Astrocyte of the spinal cord (primary cell): Measurements from ENCODE around the gene NR1I2.
A peak's percentile ranks its signal among the peaks of the same experiment; 100 is the strongest.

Experiments
- DNase-seq: peaks from one replicate; pipeline ENCODE4 v3.0.0; 2011; ENCODE audit warnings: low read depth, low spot score
- H3K4me3 ChIP-seq: 2 replicates; pipeline ENCODE4 v1.5.1; 2011; ENCODE audit warnings: low read depth, mild to moderate bottlenecking, low read length, moderate library complexity
- CTCF ChIP-seq: IDR thresholded peaks from 2 replicates; pipeline ENCODE4 v1.5.1; 2012; ENCODE audit warnings: low read depth, mild to moderate bottlenecking, low read length, inconsistent platforms
- in situ Hi-C: cut with HindIII; loops from 2 replicates; pipeline ENCODE4 v1.10.0; 2017; ENCODE audit warnings: low sequenced_read_pairs

NR1I2 gene

DNA sequence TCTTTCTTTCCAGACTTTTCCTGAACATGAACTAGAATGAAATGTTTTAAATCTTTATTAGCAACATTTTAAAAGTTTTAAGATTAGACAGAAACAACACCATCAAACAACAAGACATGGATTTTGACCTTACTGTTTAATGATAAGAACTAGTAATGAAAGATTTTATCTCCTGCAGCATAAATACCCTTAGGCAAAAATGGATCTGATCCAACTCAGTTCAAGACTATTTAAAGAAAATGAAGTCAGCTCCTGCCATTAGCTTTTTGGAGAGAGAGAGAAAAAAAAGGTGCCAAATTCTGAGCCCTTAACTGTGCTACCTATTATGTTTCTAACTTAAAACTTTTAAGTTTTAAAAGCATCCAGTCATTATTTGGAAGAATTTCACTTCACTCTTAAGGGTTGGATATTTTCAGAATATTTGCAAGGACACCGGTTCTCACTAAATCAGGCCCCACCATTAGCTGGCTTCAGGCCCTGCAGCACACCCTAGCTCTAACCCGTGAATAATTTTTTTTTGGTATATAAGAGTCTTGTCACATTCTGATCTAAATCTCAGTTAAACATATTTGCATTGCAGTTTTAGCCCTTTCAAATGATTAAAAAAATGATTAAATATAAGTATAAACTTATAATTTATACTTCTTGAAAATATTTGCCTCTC, 60.0 kb downstream of the NR1I2 start:
- DNase-seq: no peak
- in situ Hi-C loops: no loop called here
- no peak for TF ChIP-seq CTCF
- no peak overlapping the region for H3K4me3 ChIP-seq

GRCh38 chr3:119849126-119849525, 67.2 kb downstream of the NR1I2 start:
- H3K4me3 ChIP-seq: no peak overlapping the region
- in situ Hi-C loops: no loop called here
- TF ChIP-seq CTCF: no peak
- DNase-seq: no peak

DNA sequence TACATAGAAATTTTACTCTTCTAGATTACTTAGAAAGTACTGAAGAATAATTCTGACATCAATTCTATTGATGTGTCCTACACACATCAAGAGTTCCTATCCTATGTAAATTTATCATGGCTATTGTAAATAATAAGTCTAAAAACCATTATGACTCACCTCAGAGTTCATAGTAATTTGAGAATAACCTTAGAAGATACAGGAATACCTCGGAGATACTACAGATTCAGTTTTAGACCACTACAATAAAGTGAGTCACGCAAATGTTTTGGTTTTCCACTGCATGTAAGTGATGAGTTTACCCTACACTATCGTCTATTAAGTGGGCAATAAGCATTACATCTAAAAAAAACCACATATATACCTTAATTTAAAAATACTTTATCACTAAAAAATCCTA, 74.8 kb downstream of the NR1I2 start:
- H3K4me3 ChIP-seq: no peak overlapping the region
- TF ChIP-seq CTCF: no peak
- DNase-seq: peak; percentile 7
- in situ Hi-C loops: no loop called here

DNA sequence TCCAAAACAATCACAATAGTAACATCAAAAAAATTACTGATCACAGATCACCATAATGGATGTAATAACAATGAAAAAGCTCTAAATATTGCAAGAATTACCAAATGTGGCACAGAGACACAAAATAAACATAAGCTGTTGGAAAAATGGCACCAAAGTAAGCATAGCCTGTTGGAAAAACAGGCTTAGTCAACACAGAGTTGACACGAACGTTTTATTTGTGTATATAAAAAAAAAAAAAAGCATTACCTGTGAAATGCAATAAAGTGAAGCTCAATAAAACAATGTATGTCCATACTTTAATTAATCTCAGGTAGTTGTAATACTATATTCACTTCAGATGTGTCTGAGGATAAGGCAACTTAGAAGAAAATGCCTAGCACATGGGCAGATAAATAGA, 77.1 kb downstream of the NR1I2 start:
- in situ Hi-C loops: no loop called here

GRCh38 chr3:119859728-119860127, 77.8 kb downstream of the NR1I2 start:
- in situ Hi-C loops: no loop called here
- H3K4me3 ChIP-seq: no peak overlapping the region
- no peak for DNase-seq
- TF ChIP-seq CTCF: no peak

More for the DNA sequence above, 77.1 kb downstream of the NR1I2 start:
- no peak for DNase-seq
- no peak for TF ChIP-seq CTCF
- no peak overlapping the region for H3K4me3 ChIP-seq

- no peak for TF ChIP-seq CTCF
- no peak overlapping the region for H3K4me3 ChIP-seq
- no peak for DNase-seq
- in situ Hi-C loops: no loop called here
Measured at GRCh38 chr3:119861681-119862080, 79.8 kb downstream of the NR1I2 start.
